ENCODE data around the gene IGF1.
"Not testable (repeated sequence)": the region's sequence is repeated elsewhere in the genome, so short reads cannot be mapped to it uniquely, and the experiment has no call there.

The IGF1 gene

DNA sequence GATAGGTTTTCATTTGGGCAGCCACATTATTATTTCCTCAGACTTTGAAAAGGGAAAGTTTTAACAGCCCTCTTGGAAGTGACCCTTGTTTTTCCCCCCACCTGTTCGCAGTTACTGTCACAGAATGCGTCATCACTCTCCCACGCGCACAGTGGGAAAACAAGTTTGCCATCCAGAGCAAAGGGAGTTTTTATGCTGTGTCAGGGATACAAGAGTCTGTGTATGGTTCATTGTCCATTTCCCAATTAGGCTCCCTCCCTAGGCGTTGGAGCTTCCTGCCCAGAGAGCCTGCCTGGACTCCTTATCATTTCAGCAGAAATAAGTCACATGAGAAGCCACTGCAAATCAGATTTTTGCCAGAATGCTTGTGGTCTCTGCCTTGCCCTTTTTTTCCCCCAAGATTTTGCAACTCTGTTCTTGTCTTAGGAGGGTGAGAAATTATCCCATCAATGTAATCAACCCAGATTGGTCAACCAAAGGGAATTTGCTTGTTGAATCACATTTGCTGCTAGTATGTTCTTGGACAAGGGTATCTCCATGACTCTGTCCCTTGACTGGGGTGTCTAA lies 104.1 kb downstream of the IGF1 start:
- DNase-seq, result no peak

DNA sequence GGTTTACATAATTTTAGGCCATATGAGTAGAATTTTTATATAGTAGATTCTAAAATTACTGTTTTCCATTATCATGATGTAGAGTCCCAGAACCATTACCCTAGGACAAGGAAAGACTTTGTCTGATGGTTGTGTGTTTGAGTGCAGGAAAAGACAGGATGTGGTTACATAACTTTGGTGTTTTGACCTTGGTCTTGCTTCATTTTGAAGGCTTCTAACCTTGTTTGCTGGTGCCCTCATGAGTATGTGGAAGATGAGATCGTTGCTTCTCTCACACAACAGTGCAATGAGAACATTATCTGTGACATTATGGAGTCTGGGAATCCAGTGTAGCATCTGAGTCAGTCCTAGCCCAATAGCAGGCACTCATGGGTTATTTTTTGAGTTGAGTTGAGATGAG lies 106.2 kb downstream of the IGF1 start:
- no peak for DNase-seq

DNA sequence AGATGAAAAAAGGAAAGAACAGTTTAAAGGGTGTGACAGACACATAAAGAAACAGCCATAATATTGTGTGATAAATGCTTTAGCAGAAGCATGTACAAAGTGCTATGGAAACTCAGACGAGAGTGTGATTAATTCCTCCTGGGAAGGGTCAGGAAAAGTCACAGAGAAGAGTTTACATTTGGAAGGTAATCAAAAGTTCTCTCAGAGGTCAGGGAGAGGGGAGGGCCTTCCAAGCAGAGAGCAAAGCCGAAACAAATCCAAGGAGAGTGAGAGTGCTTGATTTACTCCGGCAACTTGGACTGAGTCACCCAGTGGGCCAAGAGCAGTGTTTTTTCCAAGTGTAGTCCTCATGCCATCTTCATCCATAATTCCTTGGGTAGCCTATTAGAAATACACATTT lies 108.3 kb downstream of the IGF1 start:
- DNase-seq, result no peak

DNA sequence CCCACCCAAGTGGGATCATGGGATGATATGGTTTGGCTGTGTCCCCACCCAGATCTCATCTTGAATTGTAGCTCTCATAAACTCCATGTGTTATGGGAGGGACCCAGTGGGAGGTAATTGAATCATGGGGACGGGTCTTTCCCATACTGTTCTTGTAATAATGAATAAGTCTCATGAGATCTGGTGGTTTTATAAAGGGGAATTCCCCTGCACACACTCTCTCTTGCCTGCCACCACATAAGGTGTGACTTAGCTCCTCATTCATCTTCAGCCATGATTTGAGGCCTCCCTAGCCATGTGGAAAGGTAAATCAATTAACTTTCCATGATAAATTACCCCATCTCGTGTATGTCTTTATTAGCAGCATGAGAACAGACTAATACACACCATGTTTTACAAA lies 109.2 kb downstream of the IGF1 start:
- no peak for DNase-seq

DNA sequence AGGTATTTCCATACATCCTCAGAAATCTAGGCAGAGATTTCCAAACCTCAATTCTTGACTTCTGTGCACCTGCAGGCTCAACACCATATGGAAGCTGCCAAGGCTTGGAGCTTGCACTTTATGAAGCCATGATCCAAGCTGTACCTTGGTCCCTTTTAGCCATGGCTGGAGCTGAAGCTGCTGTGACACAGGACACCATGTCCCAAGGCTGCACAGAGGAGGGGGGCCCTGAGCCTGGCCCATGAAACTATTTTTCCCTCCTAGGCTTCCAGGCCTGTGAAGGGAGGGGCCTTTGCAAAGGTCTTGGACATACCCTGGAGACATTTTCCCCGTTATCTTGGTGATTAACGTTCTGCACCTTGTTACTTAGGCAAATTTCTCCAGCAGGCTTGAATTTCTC lies 110.5 kb downstream of the IGF1 start:
- no peak for DNase-seq

DNA sequence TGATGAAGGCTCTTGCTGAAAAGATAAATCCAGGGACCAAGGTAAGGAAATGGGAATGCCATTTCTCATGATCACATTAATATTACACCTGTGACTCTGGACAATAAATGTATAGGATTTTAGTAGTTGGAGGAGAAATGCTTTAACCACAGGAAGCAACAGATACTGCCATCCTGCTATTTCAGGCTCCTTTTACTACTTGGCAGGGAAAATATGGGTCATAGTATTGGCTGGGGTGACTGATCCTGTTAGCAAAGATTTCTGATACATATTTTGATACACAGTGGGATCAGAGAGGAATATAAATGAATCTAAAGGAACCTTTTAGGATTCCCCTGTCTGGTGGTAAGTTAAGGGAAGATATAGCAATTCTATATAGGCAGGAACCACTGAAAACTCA lies 115.0 kb downstream of the IGF1 start:
- DNase-seq, result no peak

DNA sequence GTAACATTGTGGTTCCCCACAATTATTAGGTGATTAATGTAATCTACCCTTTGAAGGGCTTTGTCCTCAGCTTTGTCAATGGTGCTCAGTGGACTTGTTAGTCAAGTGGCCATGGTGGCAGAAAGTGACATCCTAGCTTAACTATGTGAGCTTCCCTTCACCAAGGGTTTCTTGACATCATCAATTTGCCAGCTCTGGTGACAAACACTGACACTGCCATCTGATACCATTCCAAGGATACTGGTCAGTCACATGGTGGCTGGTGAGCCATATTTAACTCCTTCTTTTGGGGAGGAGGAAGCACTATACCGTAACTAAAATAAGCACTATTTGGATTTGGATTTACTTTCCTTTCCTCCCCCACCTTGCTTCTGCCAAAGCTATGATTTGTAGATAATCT lies 115.7 kb downstream of the IGF1 start:
- no peak for DNase-seq

DNA sequence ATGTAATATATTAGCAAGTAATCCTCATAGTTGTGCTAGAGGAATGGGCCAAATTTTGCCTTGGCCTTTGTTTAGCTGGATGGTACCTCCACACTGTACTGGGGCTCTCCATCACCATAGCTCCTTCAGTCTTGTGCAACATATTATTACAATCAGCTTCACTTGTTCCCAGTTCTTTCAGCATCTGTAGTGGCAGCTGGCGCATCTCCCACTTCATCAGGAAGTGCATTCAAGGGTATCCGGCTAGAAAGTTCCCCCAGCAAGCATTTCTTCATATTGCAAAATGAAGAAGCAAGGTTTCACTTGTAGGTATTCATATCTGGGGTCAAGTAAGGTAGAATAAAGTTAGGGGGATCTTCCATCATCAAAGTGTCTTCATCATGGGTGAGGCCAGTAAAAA lies 123.7 kb downstream of the IGF1 start:
- peak; percentile 40 for DNase-seq

DNA sequence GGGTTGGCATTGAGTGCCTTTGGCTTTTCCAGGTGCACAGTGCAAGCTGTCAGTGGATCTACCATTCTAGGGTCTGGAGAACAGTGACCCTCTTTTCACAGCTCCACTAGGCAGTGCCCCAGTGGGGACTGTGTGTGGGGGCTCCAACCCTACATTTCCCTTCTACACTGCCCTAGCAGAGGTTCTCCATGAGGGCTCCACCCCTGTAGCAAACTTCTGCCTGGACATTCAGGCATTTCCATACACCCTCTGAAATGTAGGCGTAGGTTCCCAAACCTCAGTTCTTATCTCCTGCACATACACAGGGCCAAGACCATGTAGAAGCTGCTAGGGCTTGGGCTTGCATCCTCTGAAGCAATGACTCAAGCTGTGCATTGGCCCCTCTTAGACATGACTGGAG lies 126.1 kb downstream of the IGF1 start:
- not testable (repeated sequence) for DNase-seq

DNA sequence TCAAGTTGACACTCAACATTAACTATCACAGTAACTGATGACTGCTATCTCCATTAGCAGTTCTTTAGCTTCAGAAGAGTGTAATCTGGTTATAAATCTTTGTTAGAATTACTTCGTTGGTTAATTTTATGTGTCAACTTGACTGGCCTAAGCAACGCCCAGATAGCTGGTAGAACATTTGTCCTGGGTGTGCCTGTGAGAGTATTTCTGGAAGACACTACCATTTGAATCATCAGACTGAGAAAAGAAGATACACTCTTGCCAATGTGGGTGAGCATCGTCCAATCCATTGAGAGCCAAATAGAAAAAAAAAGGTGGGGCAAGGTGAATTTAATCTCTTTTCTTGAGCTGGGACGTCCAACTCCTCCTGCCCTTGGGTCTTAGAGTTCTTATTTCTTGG lies 129.0 kb downstream of the IGF1 start:
- no peak for DNase-seq

DNA sequence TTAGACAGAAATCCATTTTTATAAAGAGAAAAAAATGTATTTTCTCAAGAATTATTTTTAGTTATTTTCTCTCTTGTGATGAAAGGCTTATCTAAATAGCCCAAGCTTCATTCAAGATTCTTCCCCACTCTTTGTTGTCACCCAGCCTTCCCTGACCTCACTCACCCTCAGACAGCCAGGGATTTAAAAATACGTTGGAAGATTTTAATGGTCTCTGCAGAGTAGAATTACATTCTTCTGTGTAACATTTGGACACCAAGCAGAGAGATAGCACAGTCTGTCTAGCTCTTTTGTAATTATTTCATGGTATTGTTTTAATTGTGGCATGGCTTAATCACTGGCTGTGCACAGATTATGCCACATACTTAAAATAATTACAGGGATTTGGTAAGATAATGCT lies 130.3 kb downstream of the IGF1 start:
- no peak for DNase-seq

DNA sequence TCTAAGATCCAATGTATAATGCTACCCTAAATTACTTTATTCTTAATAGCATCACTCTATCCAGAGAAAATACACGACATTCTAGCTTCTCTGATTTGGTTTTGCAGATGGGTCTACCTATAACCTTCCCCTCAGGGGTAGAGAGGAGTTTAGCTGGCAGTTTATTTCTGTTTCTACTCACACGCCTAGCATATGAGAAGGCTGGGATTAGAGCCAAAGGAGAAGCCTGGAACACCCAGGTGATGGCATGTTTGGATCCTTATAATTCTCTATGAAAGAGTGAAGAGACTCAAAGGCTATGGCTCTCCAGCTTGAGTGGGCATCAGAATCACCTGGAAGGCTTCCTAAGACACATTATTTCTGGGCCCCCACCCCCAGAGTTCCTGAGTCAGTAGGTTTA lies 131.3 kb downstream of the IGF1 start:
- peak; percentile 7 for DNase-seq

DNA sequence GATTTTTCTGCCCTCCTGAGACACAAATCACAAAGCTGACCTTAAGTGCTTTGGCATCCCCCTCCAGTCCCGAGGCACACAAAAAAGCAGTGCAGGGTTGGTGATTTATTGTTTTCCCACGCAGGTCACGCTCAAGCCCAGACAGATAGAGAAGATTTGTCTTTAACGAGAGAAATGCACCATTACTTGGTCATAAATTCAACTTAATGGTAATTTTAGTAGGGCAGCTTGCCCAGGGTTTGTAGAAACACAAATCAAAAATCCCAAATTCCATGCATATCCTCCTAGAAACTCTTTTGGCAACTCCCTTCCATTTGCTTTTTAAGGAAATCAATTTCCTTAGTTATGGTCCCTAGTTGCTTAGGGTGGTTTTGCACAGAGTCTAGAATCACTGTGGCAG lies 132.6 kb downstream of the IGF1 start:
- no peak for DNase-seq

Measured in NCI-H2171 treated with DMSO at 0.1 percent for 48 hours (cell line).